Heart left ventricle (tissue), 13 donors: ENCODE measurements around the gene NEFH.

Experiments used
- POLR2A ChIP-seq, 2 donors: fragments of 450-650 bp; IDR thresholded peaks; one replicate each; pipeline ENCODE4 v1.6.1; 2017; ENCODE audit warnings: antibody characterized with exemption in 2 of 2, mild to moderate bottlenecking in 2 of 2, moderate library complexity in 2 of 2
- TF ChIP-seq, protein P1 (sequence below), 12 donors: fragments of 200-600 bp; sonication (generic) in 4 of 12; IDR thresholded peaks; one replicate each; pipeline versions ENCODE4 v1.5.0 to v1.8.0; 2018 to 2022; ENCODE audit warnings: antibody characterized with exemption in 12 of 12, mild to moderate bottlenecking in 5 of 12
- donor health status: ischemic (EF 13 %, LVEDD 7.1; RV severe dilation, severe dysfunction).
- donor health status: DM: no; HTN: yes; CAD: no.
- donor health status: DM: no; HTN: no; CAD: no.
- donor health status: ischemic (EF 25% LVEDD 6.9; RV normal size, moderate dysfunction).
- donor health status: ischemic (EF 25% LVEDD 5.7; RV mildly dilated, moderate dysfunction).
- donor health status: ischemic (EF 35%, LVEDD 5.7; RV mildly dilated, moderate dysfunction).
- donor health status: nonischemic (EF 11% LVEDD 7.7; RV severe dilation, severe dysfunction).
- donor health status: DM: yes; HTN: yes; CAD: no.
- donor health status: PGD.
- donor health status: ischemic (EF 29% LVEDD 5.4; RV normal size, mild dysfunction).
- donor health status: nonischemic (EF 23%, LVEDD 6.1; RV moderate dilation, normal function).

DNA sequence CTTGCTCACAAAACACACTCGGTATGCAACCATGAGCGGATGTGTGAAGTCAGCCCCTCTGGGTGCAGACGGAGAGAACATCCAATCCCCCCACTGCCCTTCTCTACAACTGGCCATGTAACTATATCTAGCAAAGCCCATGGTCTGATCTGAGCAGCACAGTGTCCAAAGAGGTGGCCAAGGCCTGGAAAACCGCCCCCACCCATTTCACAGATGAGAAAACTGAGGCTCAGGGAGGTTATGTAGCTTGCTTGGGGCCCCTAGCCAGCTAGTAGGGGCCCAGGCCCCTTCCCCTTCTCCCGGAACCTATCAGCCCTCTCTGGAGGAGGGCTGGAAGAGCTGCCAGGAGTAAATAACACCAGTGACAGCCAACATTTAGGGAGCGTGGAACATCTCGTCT lies 15.4 kb upstream of the NEFH start:
- TF ChIP-seq, protein P1, sequence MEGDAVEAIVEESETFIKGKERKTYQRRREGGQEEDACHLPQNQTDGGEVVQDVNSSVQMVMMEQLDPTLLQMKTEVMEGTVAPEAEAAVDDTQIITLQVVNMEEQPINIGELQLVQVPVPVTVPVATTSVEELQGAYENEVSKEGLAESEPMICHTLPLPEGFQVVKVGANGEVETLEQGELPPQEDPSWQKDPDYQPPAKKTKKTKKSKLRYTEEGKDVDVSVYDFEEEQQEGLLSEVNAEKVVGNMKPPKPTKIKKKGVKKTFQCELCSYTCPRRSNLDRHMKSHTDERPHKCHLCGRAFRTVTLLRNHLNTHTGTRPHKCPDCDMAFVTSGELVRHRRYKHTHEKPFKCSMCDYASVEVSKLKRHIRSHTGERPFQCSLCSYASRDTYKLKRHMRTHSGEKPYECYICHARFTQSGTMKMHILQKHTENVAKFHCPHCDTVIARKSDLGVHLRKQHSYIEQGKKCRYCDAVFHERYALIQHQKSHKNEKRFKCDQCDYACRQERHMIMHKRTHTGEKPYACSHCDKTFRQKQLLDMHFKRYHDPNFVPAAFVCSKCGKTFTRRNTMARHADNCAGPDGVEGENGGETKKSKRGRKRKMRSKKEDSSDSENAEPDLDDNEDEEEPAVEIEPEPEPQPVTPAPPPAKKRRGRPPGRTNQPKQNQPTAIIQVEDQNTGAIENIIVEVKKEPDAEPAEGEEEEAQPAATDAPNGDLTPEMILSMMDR (IDR thresholded peaks at IDR 0.05), result no peak
- no peak for TF ChIP-seq POLR2A (IDR thresholded peaks at IDR 0.05)
